Transverse colon (tissue), 4 donors: ENCODE measurements around the gene PPP1R13B. TPM values are rescaled to one million over a fixed set of nuclear protein-coding genes. Genes with fewer than 3 reads are reported as not detected.

Experiments used
- DNase-seq: peaks from one replicate; pipeline ENCODE4 v3.0.0-alpha.2; 2019
- H3K27ac ChIP-seq, 4 donors: fragments of 200-600 bp; sonication (generic); 2 replicates each; pipeline ENCODE4 v1.5.1; 2016 to 2018; ENCODE audit warnings: inconsistent platforms in 4 of 4
- H3K27me3 ChIP-seq: fragments of 200-600 bp; sonication (generic); 2 replicates; pipeline ENCODE4 v1.5.1; 2017; ENCODE audit warnings: inconsistent platforms
- H3K36me3 ChIP-seq, 4 donors: fragments of 200-600 bp; sonication (generic); 2 replicates each; pipeline ENCODE4 v1.5.1; 2017 to 2019; ENCODE audit warnings: inconsistent platforms in 4 of 4
- H3K4me1 ChIP-seq, 4 donors: fragments of 200-600 bp; sonication (generic); 2 replicates each; pipeline ENCODE4 v1.5.1; 2017 to 2020; ENCODE audit warnings: inconsistent platforms in 4 of 4
- H3K4me3 ChIP-seq, 4 donors: fragments of 200-600 bp; sonication (generic); 1 replicate in 1 of 4; 2 replicates in 3 of 4; pipeline versions ENCODE4 v1.5.1 to v1.6.1; 2017 to 2019; ENCODE audit warnings: inconsistent platforms in 4 of 4
- H3K9me3 ChIP-seq, 2 donors: fragments of 200-600 bp; sonication (generic); 2 replicates each; pipeline ENCODE4 v1.5.1; 2017 to 2019; ENCODE audit warnings: inconsistent platforms in 2 of 2
- EP300 ChIP-seq: sonication (generic); formaldehyde crosslinking; IDR thresholded peaks from one replicate; pipeline ENCODE4 v1.6.1; 2017; ENCODE audit warnings: antibody characterized with exemption, low read depth
- POLR2A ChIP-seq: fragments of 450-650 bp; IDR thresholded peaks from one replicate; pipeline ENCODE4 v1.6.1; 2016; ENCODE audit warnings: antibody characterized with exemption, mild to moderate bottlenecking, moderate library complexity
- POLR2AphosphoS5 ChIP-seq, 3 donors: sonication (generic); formaldehyde crosslinking; IDR thresholded peaks; one replicate each; pipeline ENCODE4 v1.6.1; 2016; ENCODE audit warnings: antibody characterized with exemption in 3 of 3
- WGBS, 2 donors: methylation state at CpG; one replicate each; pipeline ENCODE4 v1.1.5; 2018; ENCODE audit warnings: low coverage in 1 of 2; 5-methylcytosine and 5-hydroxymethylcytosine counted together
- in situ Hi-C, 4 donors: fragments of 200-750 bp; cut with MboI; loops; one replicate each; pipeline versions ENCODE4 v1.15.0 to v1.15.1; 2017; ENCODE audit warnings: low sequenced_read_pairs in 3 of 4, low pct_ligation_motif_present in 1 of 4, low pct_unique_long_range_greater_than_20kb in 1 of 4
- intact Hi-C: fragments of 100-400 bp; cut with DNase I; formaldehyde crosslinking; loops from one replicate; pipeline ENCODE4 v1.15.1; 2023; ENCODE audit warnings: low total_unique reads
- small RNA-seq, 4 donors: library from RNA; depleted of rRNA; stranded (forward); fragments of <200 nt; gene quantifications; one replicate each; pipeline ENCODE3, GENCODE V24; 2016
- total RNA-seq, 4 donors: library from RNA; depleted of rRNA; stranded (reverse); fragments of >200 nt; gene quantifications; one replicate each; pipeline ENCODE4 v1.1.0, GENCODE V29; 2016
- TF ChIP-seq, protein P1 (sequence below), 5 experiments: fragments of 200-600 bp in 3 of 5; fragments of 450-650 bp in 2 of 5; sonication (generic) in 3 of 5; IDR thresholded peaks; 1 replicate in 2 of 5; 2 replicates in 3 of 5; pipeline ENCODE4 v1.5.1; 2016 to 2017; ENCODE audit warnings: antibody characterized with exemption in 5 of 5, inconsistent platforms in 3 of 5, mild to moderate bottlenecking in 2 of 5, moderate library complexity in 1 of 5

The PPP1R13B gene
- total RNA-seq, 4 donors from 2014 or later: 31.0 to 109 (median 42.0) TPM

DNA sequence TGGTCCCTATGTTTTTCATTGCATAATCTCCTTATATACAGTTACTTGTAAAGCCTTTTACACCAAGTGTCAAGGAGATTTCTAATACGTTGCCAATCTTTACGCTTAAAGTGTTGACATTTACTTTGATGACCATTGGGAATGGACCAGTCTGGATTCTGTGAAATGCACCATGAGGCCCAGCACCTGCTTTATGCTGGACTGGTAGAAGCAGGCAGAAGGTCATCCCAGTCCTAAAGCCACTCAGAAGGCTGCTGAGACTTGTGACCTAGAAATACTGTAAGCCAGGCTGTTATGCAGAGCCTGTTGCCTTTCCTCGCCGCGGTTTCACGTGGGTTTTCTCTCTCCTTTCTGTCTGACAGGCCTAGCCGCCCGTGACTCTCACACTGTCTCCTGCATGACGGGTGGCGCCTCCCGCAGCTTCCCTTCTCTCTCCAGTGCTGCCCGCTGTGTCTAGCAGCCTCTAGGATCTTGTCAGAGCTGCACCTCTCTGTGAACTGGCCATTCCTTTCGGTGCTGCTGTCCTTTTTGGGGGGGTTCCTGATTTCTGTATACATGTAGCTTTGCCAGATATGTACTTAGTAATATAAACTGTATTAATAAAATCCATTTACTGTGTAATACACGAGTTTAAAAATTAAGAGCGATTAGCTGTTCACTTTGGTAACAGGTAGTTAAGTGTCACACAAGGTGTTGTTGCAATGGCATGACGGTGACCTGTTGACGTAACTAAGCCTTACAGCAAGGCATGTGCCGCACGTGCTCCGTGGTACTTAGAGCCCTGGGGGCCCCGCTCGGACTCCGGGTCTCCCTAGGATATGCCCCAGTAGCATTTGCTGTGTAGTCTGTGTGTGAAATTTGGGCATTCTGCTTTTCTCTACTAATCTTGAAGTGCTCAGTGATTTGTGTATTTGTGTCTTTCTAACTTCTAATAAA is 161.8 kb downstream of the PPP1R13B start:
- intact Hi-C loops (no loop called here), in situ Hi-C loops (no loop called here)
- WGBS, 2 donors: 92 to 94% methylated on average over 9 to 23 of the region's 23 CpGs
- Histone ChIP-seq H3K4me3 (no peak overlapping the region), H3K27me3 (no peaks in the 10 kb centered on the region), H3K27ac (no peak overlapping the region), H3K36me3 (peaks cover 0 to 61% (median 29%) of the 10 kb centered on the region in 4 donors), H3K9me3 (no peaks in the 10 kb centered on the region), H3K4me1 (peaks cover 0 to 6% (median 0%) of the 10 kb centered on the region in 4 donors)
- no peak for DNase-seq
- no peak for TF ChIP-seq EP300
- TF ChIP-seq POLR2AphosphoS5 (IDR thresholded peaks at IDR 0.05): no peak
- no peak for TF ChIP-seq POLR2A
- TF ChIP-seq, protein P1, sequence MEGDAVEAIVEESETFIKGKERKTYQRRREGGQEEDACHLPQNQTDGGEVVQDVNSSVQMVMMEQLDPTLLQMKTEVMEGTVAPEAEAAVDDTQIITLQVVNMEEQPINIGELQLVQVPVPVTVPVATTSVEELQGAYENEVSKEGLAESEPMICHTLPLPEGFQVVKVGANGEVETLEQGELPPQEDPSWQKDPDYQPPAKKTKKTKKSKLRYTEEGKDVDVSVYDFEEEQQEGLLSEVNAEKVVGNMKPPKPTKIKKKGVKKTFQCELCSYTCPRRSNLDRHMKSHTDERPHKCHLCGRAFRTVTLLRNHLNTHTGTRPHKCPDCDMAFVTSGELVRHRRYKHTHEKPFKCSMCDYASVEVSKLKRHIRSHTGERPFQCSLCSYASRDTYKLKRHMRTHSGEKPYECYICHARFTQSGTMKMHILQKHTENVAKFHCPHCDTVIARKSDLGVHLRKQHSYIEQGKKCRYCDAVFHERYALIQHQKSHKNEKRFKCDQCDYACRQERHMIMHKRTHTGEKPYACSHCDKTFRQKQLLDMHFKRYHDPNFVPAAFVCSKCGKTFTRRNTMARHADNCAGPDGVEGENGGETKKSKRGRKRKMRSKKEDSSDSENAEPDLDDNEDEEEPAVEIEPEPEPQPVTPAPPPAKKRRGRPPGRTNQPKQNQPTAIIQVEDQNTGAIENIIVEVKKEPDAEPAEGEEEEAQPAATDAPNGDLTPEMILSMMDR (IDR thresholded peaks at IDR 0.05): no peak

GRCh38 chr14:103684871-103685270 is 162.5 kb downstream of the PPP1R13B start:
- H3K4me3 ChIP-seq: no peak overlapping the region
- H3K9me3 ChIP-seq: no peaks in the 10 kb centered on the region
- no peak for DNase-seq
- 93 to 96% methylated on average over 3 to 15 of the region's 15 CpGs for WGBS, 2 donors
- no peaks in the 10 kb centered on the region for H3K27me3 ChIP-seq
- peaks cover 0 to 66% (median 32%) of the 10 kb centered on the region in 4 donors for H3K36me3 ChIP-seq
- in situ Hi-C loops (no loop called here), intact Hi-C loops (no loop called here)
- TF ChIP-seq POLR2A: no peak
- TF ChIP-seq POLR2AphosphoS5 (IDR thresholded peaks at IDR 0.05): no peak
- TF ChIP-seq, protein P1 (IDR thresholded peaks at IDR 0.05): no peak
- no peak for TF ChIP-seq EP300
- no peak overlapping the region for H3K27ac ChIP-seq
- peaks cover 0 to 6% (median 0%) of the 10 kb centered on the region in 4 donors for H3K4me1 ChIP-seq

DNA sequence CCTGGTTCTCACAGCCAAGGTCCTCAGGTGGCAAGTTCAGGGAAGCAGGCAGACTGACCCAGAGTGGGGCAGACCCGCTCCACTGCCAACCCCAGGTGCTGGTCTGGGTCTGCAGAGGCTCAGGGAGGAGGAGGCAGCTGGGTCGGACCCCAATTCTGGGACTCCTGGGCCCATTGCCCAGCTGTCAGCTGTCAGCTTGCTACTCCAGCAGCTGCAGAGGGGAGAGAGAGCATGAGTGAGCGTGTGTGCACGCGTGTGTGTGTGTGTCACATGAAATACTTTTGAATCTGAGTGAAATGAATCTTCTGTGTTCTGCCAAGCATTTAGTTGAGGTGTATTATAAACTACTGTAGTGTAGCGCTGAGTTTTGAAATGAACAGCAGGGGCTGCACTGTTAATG is 162.9 kb downstream of the PPP1R13B start:
- H3K27ac ChIP-seq: no peak overlapping the region
- in situ Hi-C loops (no loop called here), intact Hi-C loops (no loop called here)
- H3K4me3 ChIP-seq: no peak overlapping the region
- H3K27me3 ChIP-seq: no peaks in the 10 kb centered on the region
- WGBS, 2 donors: 93 to 100% methylated on average over 1 to 6 of the region's 6 CpGs
- no peak for DNase-seq
- H3K4me1 ChIP-seq: peaks cover 0 to 8% (median 0%) of the 10 kb centered on the region in 4 donors
- no peaks in the 10 kb centered on the region for H3K9me3 ChIP-seq
- H3K36me3 ChIP-seq: peaks cover 0 to 70% (median 34%) of the 10 kb centered on the region in 4 donors
- no peak for TF ChIP-seq POLR2A
- TF ChIP-seq, protein P1 (IDR thresholded peaks at IDR 0.05): no peak
- TF ChIP-seq POLR2AphosphoS5 (IDR thresholded peaks at IDR 0.05): no peak
- no peak for TF ChIP-seq EP300

Small RNA genes lying within 50 kb of the gene (small RNA-seq; reads per million reads assigned to genes)
- 0 reads per million in 4 donors for gene RF00019
- gene RF00280: 0 reads per million in 4 donors

Other genes starting within 250 kb of the PPP1R13B start
- gene KLC1, start 218.4 kb downstream of the PPP1R13B start, total RNA-seq: 100 to 1,000 TPM; 205 to 427 (median 291) TPM
- gene XRCC3, start 132.1 kb downstream of the PPP1R13B start, total RNA-seq: 10 to 100 TPM in 2 of 4 donors, 1 to 10 TPM in 2; 7.8 to 47.6 (median 23.8) TPM
- gene ZFYVE21, start 131.8 kb downstream of the PPP1R13B start, total RNA-seq: 100 to 1,000 TPM in 2 of 4 donors, 10 to 100 TPM in 2; 90.2 to 214 (median 137) TPM
- under 1 TPM in 2 of 4 donors, not detected in 2; 0.55 to 0.79 TPM for gene TDRD9, start 80.9 kb upstream of the PPP1R13B start, total RNA-seq
- not detected for gene RD3L, start 95.0 kb upstream of the PPP1R13B start, total RNA-seq
- gene ASPG, start 238.1 kb upstream of the PPP1R13B start, total RNA-seq: 10 to 100 TPM in 2 of 4 donors, 1 to 10 TPM in 2; 4.4 to 20.3 (median 8.7) TPM